B cell (primary cell): Measurements from ENCODE around the gene AUTS2. TPM values are rescaled to one million over a fixed set of nuclear protein-coding genes. Genes with fewer than 3 reads are reported as not detected.

ENCODE experiments used
- ATAC-seq: fragments of 200-7000 bp; cut with Tn5 transposase; one replicate; pipeline ENCODE4 v1.10.0; 2021; ENCODE audit warnings: low read depth, mild to moderate bottlenecking, moderate number of reproducible peaks, moderate library complexity
- CTCF ChIA-PET: fragments of 350-600 bp; sonication (Branson Sonifier 250); formaldehyde crosslinking; loops from one replicate; lab custom pipeline; 2021; ENCODE audit warnings: antibody characterized with exemption, inconsistent platforms; lab: Charles Lee
- POLR2A ChIA-PET: fragments of 350-600 bp; sonication (Branson Sonifier 250); formaldehyde crosslinking; loops from one replicate; lab custom pipeline; 2021; ENCODE audit warnings: antibody characterized with exemption; lab: Charles Lee
- DNase-seq: peaks from one replicate; pipeline ENCODE4 v3.0.0; 2013
- H2AFZ ChIP-seq: 2 replicates; pipeline ENCODE4 v1.6.1; 2012; ENCODE audit warnings: mild to moderate bottlenecking, low read depth, low read length; ENCODE audit not compliant: insufficient read depth, poor library complexity, severe bottlenecking
- H3K27ac ChIP-seq, 2 donors: 1 replicate in 1 of 2; 2 replicates in 1 of 2; pipeline ENCODE4 v1.5.1; 2012 to 2013; ENCODE audit warnings: low read length in 2 of 2, mild to moderate bottlenecking in 2 of 2, moderate library complexity in 1 of 2
- H3K27me3 ChIP-seq, 4 experiments: fragments of 200-600 bp in 1 of 4; sonication (generic) in 1 of 4; replicated peaks in 1 of 4; 1 replicate in 2 of 4; 2 replicates in 2 of 4; pipeline versions ENCODE4 v1.6.1 to v1.7.0; 2013 to 2016; ENCODE audit warnings: low read length in 3 of 4, mild to moderate bottlenecking in 2 of 4, mixed read lengths in 1 of 4, moderate library complexity in 1 of 4; ENCODE audit not compliant: insufficient read depth in 4 of 4, control insufficient read depth in 3 of 4; ENCODE audit errors: control extremely low read depth in 1 of 4
- H3K36me3 ChIP-seq, 2 experiments: replicated peaks in 1 of 2; 1 replicate in 1 of 2; 2 replicates in 1 of 2; pipeline versions ENCODE4 v1.6.1 to v1.7.1; 2013; ENCODE audit warnings: low read length in 1 of 2; ENCODE audit not compliant: insufficient read depth in 2 of 2, control insufficient read depth in 1 of 2; ENCODE audit errors: control extremely low read depth in 1 of 2, extremely low read depth in 1 of 2
- H3K4me1 ChIP-seq, 2 donors: fragments of 200-600 bp in 1 of 2; sonication (generic) in 1 of 2; 1 replicate in 1 of 2; 2 replicates in 1 of 2; pipeline versions ENCODE4 v1.5.1 to v1.6.1; 2013 to 2017; ENCODE audit warnings: low read length in 2 of 2; ENCODE audit not compliant: control insufficient read depth in 2 of 2, insufficient read depth in 2 of 2
- H3K4me2 ChIP-seq: replicated peaks from 2 replicates; pipeline ENCODE3; 2012; ENCODE audit warnings: mild to moderate bottlenecking, low read depth, low read length; ENCODE audit not compliant: poor library complexity, severe bottlenecking
- H3K4me3 ChIP-seq, 5 experiments: fragments of 200-600 bp in 1 of 5; sonication (generic) in 1 of 5; 1 replicate in 3 of 5; 2 replicates in 2 of 5; pipeline versions ENCODE4 v1.5.1 to v1.7.0; 2011 to 2016; ENCODE audit warnings: low read length in 4 of 5, mild to moderate bottlenecking in 4 of 5, low read depth in 2 of 5, control low read depth in 1 of 5, moderate library complexity in 1 of 5; ENCODE audit not compliant: insufficient read depth in 1 of 5; ENCODE audit errors: control extremely low read depth in 1 of 5, extremely low read depth in 1 of 5
- H3K79me2 ChIP-seq: fragments of 200-600 bp; sonication (generic); one replicate; pipeline ENCODE4 v1.6.0; 2016; ENCODE audit warnings: low read length; ENCODE audit not compliant: control insufficient read depth, insufficient read depth
- H3K9ac ChIP-seq: fragments of 200-600 bp; sonication (generic); 2 replicates; pipeline ENCODE4 v1.6.1; 2017; ENCODE audit warnings: mild to moderate bottlenecking, low read length, moderate library complexity
- H3K9me3 ChIP-seq, 3 donors: one replicate each; pipeline versions ENCODE4 v1.6.1 to v1.7.1; 2013; ENCODE audit warnings: low read length in 2 of 3; ENCODE audit not compliant: control insufficient read depth in 2 of 3, insufficient read depth in 1 of 3; ENCODE audit errors: control extremely low read depth in 1 of 3
- H4K20me1 ChIP-seq: 2 replicates; pipeline ENCODE4 v1.6.0; 2012; ENCODE audit warnings: mild to moderate bottlenecking, low read length; ENCODE audit not compliant: insufficient read depth, control insufficient read depth, poor library complexity, severe bottlenecking
- H3K27ac Mint-ChIP-seq: one replicate; pipeline ENCODE4 v1.8.0; 2021; ENCODE audit warnings: mixed read lengths
- H3K27me3 Mint-ChIP-seq: one replicate; pipeline ENCODE4 v1.8.0; 2021; ENCODE audit warnings: mixed read lengths
- H3K4me1 Mint-ChIP-seq: one replicate; pipeline ENCODE4 v1.8.0; 2021; ENCODE audit warnings: mixed read lengths
- H3K4me3 Mint-ChIP-seq: one replicate; pipeline ENCODE4 v1.8.0; 2021; ENCODE audit warnings: mixed read lengths
- H3K9me3 Mint-ChIP-seq: one replicate; pipeline ENCODE4 v1.8.0; 2022; ENCODE audit warnings: mixed read lengths; ENCODE audit not compliant: insufficient read depth
- EZH2 ChIP-seq: IDR thresholded peaks from 2 replicates; pipeline ENCODE4 v1.6.1; 2012; ENCODE audit warnings: borderline replicate concordance, low read depth, mild to moderate bottlenecking, moderate library complexity, low read length; ENCODE audit not compliant: insufficient read depth, poor library complexity, severe bottlenecking
- WGBS: methylation state at CpG from one replicate; pipeline ENCODE4 v1.1.5; 2013; ENCODE audit warnings: missing lambda C conversion rate; ENCODE audit not compliant: insufficient coverage; 5-methylcytosine and 5-hydroxymethylcytosine counted together
- intact Hi-C: fragments of 100-400 bp; cut with micrococcal nuclease; formaldehyde crosslinking; loops from one replicate; pipeline ENCODE4 v1.10.0; 2022
- polyA plus RNA-seq: library from polyadenylated mRNA; depleted of rRNA; stranded (reverse); fragments of >200 nt; gene quantifications from 2 replicates; pipeline ENCODE4 v1.2.3, GENCODE V29; 2012
- total RNA-seq, 2 donors: library from RNA; stranded (reverse); fragments of 120-200 nt in 1 of 2; gene quantifications; 1 replicate in 1 of 2; 2 replicates in 1 of 2; pipeline versions ENCODE4 v1.2.3 to v1.2.4, GENCODE V29; 2013 to 2022
- TF ChIP-seq, protein P1 (sequence below): fragments of 200-600 bp; IDR thresholded peaks from one replicate; pipeline ENCODE4 v1.8.0; 2022; ENCODE audit warnings: antibody characterized with exemption, mild to moderate bottlenecking

AUTS2 gene
- total and polyA plus RNA-seq, 2 donors (not counting 1 experiment from before 2014, with no cell fraction given), result 22.3 to 35.0 TPM

DNA sequence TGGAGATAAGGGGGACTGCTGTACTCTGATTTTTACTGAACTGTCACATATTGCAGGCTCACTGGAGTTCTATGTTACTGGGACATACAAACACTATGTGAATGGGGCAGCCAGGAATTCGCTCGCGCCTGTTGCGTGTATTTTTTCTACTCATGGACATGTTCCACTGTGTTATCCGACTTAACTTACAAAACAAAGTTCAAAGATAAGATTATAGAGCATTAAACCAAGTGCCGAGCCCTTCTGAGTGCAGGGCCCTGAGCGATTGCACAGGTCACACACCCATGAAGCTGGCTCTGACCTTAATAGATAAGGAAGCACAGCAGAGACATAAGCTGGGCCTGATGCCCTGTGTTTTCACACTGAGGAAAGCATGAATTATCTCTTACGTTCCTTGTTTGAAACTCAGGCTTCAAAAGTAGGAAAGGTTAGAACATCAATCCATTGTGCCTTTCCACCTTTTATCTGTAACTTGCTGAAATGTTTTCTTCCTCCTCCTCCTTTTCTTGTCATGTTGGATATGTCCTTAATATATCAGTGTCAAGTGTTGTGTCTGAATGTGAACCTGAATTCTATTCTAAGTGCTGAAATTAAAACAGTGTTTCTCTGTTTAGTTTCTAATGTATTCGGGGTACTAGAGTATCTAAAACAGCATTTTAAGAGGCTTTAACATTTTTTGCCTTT is 273.8 kb downstream of the AUTS2 start:
- CTCF ChIA-PET, result no interaction called here
- H3K4me2 ChIP-seq, result no peak overlapping the region
- TF ChIP-seq, protein P1, sequence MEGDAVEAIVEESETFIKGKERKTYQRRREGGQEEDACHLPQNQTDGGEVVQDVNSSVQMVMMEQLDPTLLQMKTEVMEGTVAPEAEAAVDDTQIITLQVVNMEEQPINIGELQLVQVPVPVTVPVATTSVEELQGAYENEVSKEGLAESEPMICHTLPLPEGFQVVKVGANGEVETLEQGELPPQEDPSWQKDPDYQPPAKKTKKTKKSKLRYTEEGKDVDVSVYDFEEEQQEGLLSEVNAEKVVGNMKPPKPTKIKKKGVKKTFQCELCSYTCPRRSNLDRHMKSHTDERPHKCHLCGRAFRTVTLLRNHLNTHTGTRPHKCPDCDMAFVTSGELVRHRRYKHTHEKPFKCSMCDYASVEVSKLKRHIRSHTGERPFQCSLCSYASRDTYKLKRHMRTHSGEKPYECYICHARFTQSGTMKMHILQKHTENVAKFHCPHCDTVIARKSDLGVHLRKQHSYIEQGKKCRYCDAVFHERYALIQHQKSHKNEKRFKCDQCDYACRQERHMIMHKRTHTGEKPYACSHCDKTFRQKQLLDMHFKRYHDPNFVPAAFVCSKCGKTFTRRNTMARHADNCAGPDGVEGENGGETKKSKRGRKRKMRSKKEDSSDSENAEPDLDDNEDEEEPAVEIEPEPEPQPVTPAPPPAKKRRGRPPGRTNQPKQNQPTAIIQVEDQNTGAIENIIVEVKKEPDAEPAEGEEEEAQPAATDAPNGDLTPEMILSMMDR, result no peak
- no peak for TF ChIP-seq EZH2
- no peaks in the 10 kb centered on the region for H3K9me3 ChIP-seq
- no peak overlapping the region for H3K27ac ChIP-seq
- H3K27me3 ChIP-seq, result no peaks in the 10 kb centered on the region
- ATAC-seq, result no peak
- no peak overlapping the region for H3K4me3 ChIP-seq
- H3K4me1 ChIP-seq, result peaks cover 2 to 8% of the 10 kb centered on the region in 2 donors
- H4K20me1 ChIP-seq, result no peaks in the 10 kb centered on the region
- Mint-ChIP-seq H3K4me1 (peaks cover 31% of the 10 kb centered on the region), H3K27me3 (no peaks in the 10 kb centered on the region), H3K4me3 (no peak overlapping the region), H3K9me3 (peaks cover 2% of the 10 kb centered on the region), H3K27ac (no peak overlapping the region)
- no peak overlapping the region for H3K9ac ChIP-seq
- 100% methylated on average over 1 of the region's 9 CpGs for WGBS
- POLR2A ChIA-PET, result no interaction called here
- no peak for DNase-seq
- peaks cover 33% of the 10 kb centered on the region for H3K79me2 ChIP-seq
- no peaks in the 10 kb centered on the region for H3K36me3 ChIP-seq
- H2AFZ ChIP-seq, result no peak overlapping the region
- intact Hi-C loops, result no loop called here

DNA sequence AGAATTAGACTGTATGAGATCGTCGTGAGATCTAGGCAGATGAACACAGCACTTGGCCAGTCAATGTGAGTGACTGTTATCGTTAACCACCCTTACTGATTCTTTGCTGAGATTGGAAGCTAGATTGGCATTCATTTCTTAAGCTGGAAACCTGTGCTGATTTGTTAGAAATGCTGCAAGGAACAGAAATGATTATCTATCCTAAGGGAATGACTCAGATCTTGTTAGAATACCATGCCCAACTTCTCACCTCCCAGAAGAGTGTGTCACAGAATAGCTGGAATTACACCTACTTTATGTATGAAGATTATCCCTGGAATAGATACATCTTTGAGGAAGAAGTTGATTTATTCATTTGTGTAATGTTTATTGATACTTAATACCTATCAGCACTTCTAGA is 275.2 kb downstream of the AUTS2 start:
- ChIA-PET CTCF (interaction anchor here (0.9 kb wide), 1 partner anchor 197 kb away, joined by 4 read pairs; no protein-coding TSS in a partner anchor), POLR2A (no interaction called here)
- intact Hi-C loops, result no loop called here
- H3K27ac Mint-ChIP-seq, result no peak overlapping the region
- no peaks in the 10 kb centered on the region for H3K27me3 ChIP-seq
- peaks cover 2 to 15% of the 10 kb centered on the region in 2 donors for H3K4me1 ChIP-seq
- no peak for TF ChIP-seq EZH2
- TF ChIP-seq, protein P1, result no peak
- DNase-seq (no peak), ATAC-seq (no peak)
- peaks cover 2% of the 10 kb centered on the region for H3K9me3 Mint-ChIP-seq
- no peaks in the 10 kb centered on the region for H3K36me3 ChIP-seq
- H3K4me3 ChIP-seq, result no peak overlapping the region
- H3K4me3 Mint-ChIP-seq, result no peak overlapping the region
- no peaks in the 10 kb centered on the region for H3K27me3 Mint-ChIP-seq
- H3K79me2 ChIP-seq, result peaks cover 38% of the 10 kb centered on the region
- H3K4me1 Mint-ChIP-seq, result peaks cover 41% of the 10 kb centered on the region
- no peaks in the 10 kb centered on the region for H3K9me3 ChIP-seq
- no peak overlapping the region for H3K27ac ChIP-seq
- WGBS, result 96% methylated on average over 3 of the region's 3 CpGs
- H3K9ac ChIP-seq, result no peak overlapping the region
- no peaks in the 10 kb centered on the region for H4K20me1 ChIP-seq
- H2AFZ ChIP-seq, result no peak overlapping the region
- H3K4me2 ChIP-seq, result no peak overlapping the region
